HepG2 (cell line): ENCODE data around the gene COASY. TPM values are rescaled to one million over a fixed set of nuclear protein-coding genes. Genes with fewer than 3 reads are reported as not detected.

ENCODE experiments used
- DNMT3B ChIP-seq: conservative IDR thresholded peaks from 2 replicates; pipeline ENCODE4 v1.6.1; 2016; ENCODE audit warnings: missing biosample characterization, control low read depth
- DR1 ChIP-seq: sonication (generic); formaldehyde crosslinking; IDR thresholded peaks from 2 replicates; pipeline ENCODE4 v1.8.0; 2021; ENCODE audit warnings: mild to moderate bottlenecking, missing genetic modification reagents, inconsistent platforms
- FOXP1 ChIP-seq, 2 experiments: fragments of 450-650 bp in 1 of 2; IDR thresholded peaks; 2 replicates each; pipeline ENCODE4 v1.6.1; 2017 to 2018; ENCODE audit warnings: antibody characterized with exemption in 1 of 2
- HNRNPLL ChIP-seq: fragments of 200-400 bp; formaldehyde crosslinking; IDR thresholded peaks from 2 replicates; pipeline ENCODE4 v1.6.1; 2017; ENCODE audit warnings: mild to moderate bottlenecking, low read depth, low read length; ENCODE audit not compliant: poor library complexity, severe bottlenecking
- HOXA3 ChIP-seq: sonication (generic); formaldehyde crosslinking; IDR thresholded peaks from 2 replicates; pipeline ENCODE4 v1.5.0; 2020; ENCODE audit warnings: missing genetic modification reagents
- PITX1 ChIP-seq: sonication (generic); formaldehyde crosslinking; IDR thresholded peaks from 2 replicates; pipeline ENCODE4 v1.5.1; 2020; ENCODE audit warnings: mild to moderate bottlenecking, missing genetic modification reagents
- RFX1 ChIP-seq: fragments of 450-650 bp; IDR thresholded peaks from 2 replicates; pipeline ENCODE4 v1.6.1; 2017
- SAP130 ChIP-seq: IDR thresholded peaks from 2 replicates; pipeline ENCODE4 v1.6.1; 2016; ENCODE audit warnings: low read depth
- TCF12 ChIP-seq, 2 experiments: fragments of 450-650 bp in 1 of 2; sonication (generic) in 1 of 2; formaldehyde crosslinking in 1 of 2; IDR thresholded peaks; 2 replicates each; pipeline versions ENCODE4 v1.6.1 to v1.8.0; 2017 to 2022; ENCODE audit warnings: antibody characterized with exemption in 1 of 2, mild to moderate bottlenecking in 1 of 2, missing genetic modification reagents in 1 of 2, moderate library complexity in 1 of 2
- TGIF2 ChIP-seq: IDR thresholded peaks from 2 replicates; pipeline ENCODE4 v1.6.1; 2016; ENCODE audit warnings: control low read depth, missing compliant biosample characterization
- ZNF431 ChIP-seq: sonication (generic); formaldehyde crosslinking; IDR thresholded peaks from 2 replicates; pipeline ENCODE4 v1.9.0; 2022; ENCODE audit warnings: missing genetic modification reagents, low read depth, mild to moderate bottlenecking, borderline replicate concordance
- ZNF550 ChIP-seq: sonication (generic); formaldehyde crosslinking; IDR thresholded peaks from 2 replicates; pipeline ENCODE4 v1.4.0; 2020; ENCODE audit warnings: mild to moderate bottlenecking, missing genetic modification reagents, borderline replicate concordance
- ZNF563 ChIP-seq: sonication (generic); formaldehyde crosslinking; IDR thresholded peaks from 2 replicates; pipeline ENCODE4 v1.8.0; 2022; ENCODE audit warnings: mild to moderate bottlenecking, moderate library complexity, missing genetic modification reagents
- ZNF580 ChIP-seq: IDR thresholded peaks from 2 replicates; pipeline ENCODE4 v1.6.1; 2016; ENCODE audit warnings: low read depth, borderline replicate concordance
- ZNF616 ChIP-seq: sonication (generic); formaldehyde crosslinking; IDR thresholded peaks from 2 replicates; pipeline ENCODE4 v1.5.0; 2020; ENCODE audit warnings: low read depth, mild to moderate bottlenecking, missing genetic modification reagents
- ZNF720 ChIP-seq: sonication (generic); formaldehyde crosslinking; IDR thresholded peaks from 2 replicates; pipeline ENCODE4 v1.4.0; 2020; ENCODE audit warnings: missing genetic modification reagents
- ZNF775 ChIP-seq: sonication (generic); formaldehyde crosslinking; IDR thresholded peaks from 2 replicates; pipeline ENCODE4 v1.4.0; 2020; ENCODE audit warnings: missing genetic modification reagents, mild to moderate bottlenecking, moderate library complexity, borderline replicate concordance
- polyA plus RNA-seq, 8 experiments: library from polyadenylated mRNA; depleted of rRNA in 3 of 8; stranded (reverse) in 7 of 8; unstranded in 1 of 8; fragments of >200 nt; fragmentation: Illumina TruSeq in 4 of 8; extraction: Trizol in 4 of 8; gene quantifications; 2 replicates each; pipeline versions ENCODE4 v1.2.1 to v1.2.3, GENCODE V29; 2011 to 2016; ENCODE audit warnings: low read depth in 4 of 8, missing spikeins in 1 of 8, mixed read lengths in 1 of 8; ENCODE audit not compliant: insufficient read depth in 1 of 8
- total RNA-seq, 5 experiments: library from RNA; depleted of rRNA; stranded (reverse); fragments of >200 nt; fragmentation: Illumina TruSeq; extraction: Trizol; gene quantifications; 2 replicates each; pipeline ENCODE4 v1.2.3, GENCODE V29; 2016; ENCODE audit warnings: low read depth in 1 of 5
- TF ChIP-seq, protein P1 (sequence below): sonication (generic); formaldehyde crosslinking; IDR thresholded peaks from 2 replicates; pipeline ENCODE4 v1.5.0; 2020; ENCODE audit warnings: mild to moderate bottlenecking, missing genetic modification reagents, borderline replicate concordance
- TF ChIP-seq, protein P2 (sequence below): sonication (generic); formaldehyde crosslinking; IDR thresholded peaks from 2 replicates; pipeline ENCODE4 v1.5.0; 2020; ENCODE audit warnings: mild to moderate bottlenecking, missing genetic modification reagents
- TF ChIP-seq, protein P3 (sequence below): sonication (generic); formaldehyde crosslinking; IDR thresholded peaks from 2 replicates; pipeline ENCODE4 v1.5.1; 2020; ENCODE audit warnings: mild to moderate bottlenecking, missing genetic modification reagents, borderline replicate concordance
- TF ChIP-seq, protein P4 (sequence below): sonication (generic); formaldehyde crosslinking; IDR thresholded peaks from 2 replicates; pipeline ENCODE4 v1.4.0; 2020; ENCODE audit warnings: missing genetic modification reagents

The COASY gene
- total and polyA plus RNA-seq, 2 of the 13 experiments (the other 11 are each of a cell fraction or from before 2014, with no cell fraction given) = 90.7 to 125 TPM

DNA sequence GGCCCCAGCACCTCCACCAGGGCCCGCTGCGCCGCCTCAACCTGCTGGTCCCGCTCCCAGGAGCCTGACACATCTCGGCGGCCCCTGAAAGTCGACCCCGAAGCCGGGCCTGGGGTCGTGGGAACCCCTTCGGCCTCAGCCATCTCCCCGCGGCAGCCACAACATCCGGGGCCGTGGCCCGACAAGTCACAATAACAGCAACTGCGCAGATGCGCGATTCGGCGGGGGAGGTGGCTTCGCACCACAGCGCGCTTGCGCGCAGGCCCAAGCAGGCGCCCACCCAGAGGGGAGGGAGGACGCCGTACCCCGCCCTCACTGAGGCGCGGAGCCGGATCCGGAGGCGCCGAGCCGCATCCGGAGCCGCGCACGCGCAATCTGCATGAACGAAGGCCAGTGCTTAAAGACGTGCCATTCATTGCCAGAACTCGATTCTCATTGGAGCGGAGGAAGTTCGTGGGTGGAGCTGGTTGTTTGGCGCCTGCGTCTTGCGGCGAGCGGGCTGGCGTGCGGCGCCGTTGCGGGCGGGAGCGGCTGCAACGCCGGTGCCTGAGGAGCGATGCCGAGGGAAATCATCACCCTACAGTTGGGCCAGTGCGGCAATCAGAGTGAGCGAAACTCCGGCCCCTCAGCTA is 47.4 kb downstream of the COASY start, which contains the start of the genes RETREG3 and TUBG1 (continued):
- TF ChIP-seq, protein P1, sequence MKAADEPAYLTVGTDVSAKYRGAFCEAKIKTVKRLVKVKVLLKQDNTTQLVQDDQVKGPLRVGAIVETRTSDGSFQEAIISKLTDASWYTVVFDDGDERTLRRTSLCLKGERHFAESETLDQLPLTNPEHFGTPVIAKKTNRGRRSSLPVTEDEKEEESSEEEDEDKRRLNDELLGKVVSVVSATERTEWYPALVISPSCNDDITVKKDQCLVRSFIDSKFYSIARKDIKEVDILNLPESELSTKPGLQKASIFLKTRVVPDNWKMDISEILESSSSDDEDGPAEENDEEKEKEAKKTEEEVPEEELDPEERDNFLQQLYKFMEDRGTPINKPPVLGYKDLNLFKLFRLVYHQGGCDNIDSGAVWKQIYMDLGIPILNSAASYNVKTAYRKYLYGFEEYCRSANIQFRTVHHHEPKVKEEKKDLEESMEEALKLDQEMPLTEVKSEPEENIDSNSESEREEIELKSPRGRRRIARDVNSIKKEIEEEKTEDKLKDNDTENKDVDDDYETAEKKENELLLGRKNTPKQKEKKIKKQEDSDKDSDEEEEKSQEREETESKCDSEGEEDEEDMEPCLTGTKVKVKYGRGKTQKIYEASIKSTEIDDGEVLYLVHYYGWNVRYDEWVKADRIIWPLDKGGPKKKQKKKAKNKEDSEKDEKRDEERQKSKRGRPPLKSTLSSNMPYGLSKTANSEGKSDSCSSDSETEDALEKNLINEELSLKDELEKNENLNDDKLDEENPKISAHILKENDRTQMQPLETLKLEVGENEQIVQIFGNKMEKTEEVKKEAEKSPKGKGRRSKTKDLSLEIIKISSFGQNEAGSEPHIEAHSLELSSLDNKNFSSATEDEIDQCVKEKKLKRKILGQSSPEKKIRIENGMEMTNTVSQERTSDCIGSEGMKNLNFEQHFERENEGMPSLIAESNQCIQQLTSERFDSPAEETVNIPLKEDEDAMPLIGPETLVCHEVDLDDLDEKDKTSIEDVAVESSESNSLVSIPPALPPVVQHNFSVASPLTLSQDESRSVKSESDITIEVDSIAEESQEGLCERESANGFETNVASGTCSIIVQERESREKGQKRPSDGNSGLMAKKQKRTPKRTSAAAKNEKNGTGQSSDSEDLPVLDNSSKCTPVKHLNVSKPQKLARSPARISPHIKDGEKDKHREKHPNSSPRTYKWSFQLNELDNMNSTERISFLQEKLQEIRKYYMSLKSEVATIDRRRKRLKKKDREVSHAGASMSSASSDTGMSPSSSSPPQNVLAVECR = peak; percentile 85; the same call in 1 of the 2 replicates
- TF ChIP-seq TGIF2 (CRISPR knock-in tag) = peak; percentile 87; the same call in 1 of the 2 replicates
- TF ChIP-seq RFX1 = no peak
- TF ChIP-seq, protein P2, sequence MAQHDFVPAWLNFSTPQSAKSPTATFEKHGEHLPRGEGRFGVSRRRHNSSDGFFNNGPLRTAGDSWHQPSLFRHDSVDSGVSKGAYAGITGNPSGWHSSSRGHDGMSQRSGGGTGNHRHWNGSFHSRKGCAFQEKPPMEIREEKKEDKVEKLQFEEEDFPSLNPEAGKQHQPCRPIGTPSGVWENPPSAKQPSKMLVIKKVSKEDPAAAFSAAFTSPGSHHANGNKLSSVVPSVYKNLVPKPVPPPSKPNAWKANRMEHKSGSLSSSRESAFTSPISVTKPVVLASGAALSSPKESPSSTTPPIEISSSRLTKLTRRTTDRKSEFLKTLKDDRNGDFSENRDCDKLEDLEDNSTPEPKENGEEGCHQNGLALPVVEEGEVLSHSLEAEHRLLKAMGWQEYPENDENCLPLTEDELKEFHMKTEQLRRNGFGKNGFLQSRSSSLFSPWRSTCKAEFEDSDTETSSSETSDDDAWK = no peak
- TF ChIP-seq, protein P3, sequence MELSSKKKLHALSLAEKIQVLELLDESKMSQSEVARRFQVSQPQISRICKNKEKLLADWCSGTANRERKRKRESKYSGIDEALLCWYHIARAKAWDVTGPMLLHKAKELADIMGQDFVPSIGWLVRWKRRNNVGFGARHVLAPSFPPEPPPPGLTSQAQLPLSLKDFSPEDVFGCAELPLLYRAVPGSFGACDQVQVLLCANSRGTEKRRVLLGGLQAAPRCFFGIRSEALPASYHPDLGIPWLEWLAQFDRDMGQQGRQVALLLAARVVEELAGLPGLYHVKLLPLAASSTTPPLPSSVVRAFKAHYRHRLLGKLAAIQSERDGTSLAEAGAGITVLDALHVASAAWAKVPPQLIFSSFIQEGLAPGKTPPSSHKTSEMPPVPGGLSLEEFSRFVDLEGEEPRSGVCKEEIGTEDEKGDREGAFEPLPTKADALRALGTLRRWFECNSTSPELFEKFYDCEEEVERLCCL (CRISPR knock-in tag) = 0 out of 2 replicates have a peak, but pooled peaks have one; percentile 44
- no peak for TF ChIP-seq ZNF550 (CRISPR knock-in tag)
- 0 out of 2 replicates have a peak, but pooled peaks have one; percentile 78 for TF ChIP-seq ZNF563 (CRISPR knock-in tag)
- no peak; the same call in 1 of the 2 replicates for TF ChIP-seq ZNF616 (CRISPR knock-in tag)
- TF ChIP-seq HNRNPLL = peak; percentile 95
- no peak for TF ChIP-seq ZNF775
- peak; percentile 93; the same call in 1 of the 2 replicates for TF ChIP-seq ZNF431 (CRISPR knock-in tag)
- peak; percentile 84 for TF ChIP-seq ZNF580 (CRISPR knock-in tag)
- peak; percentile 86 for TF ChIP-seq DR1
- no peak for TF ChIP-seq ZNF720 (CRISPR knock-in tag)
- TF ChIP-seq DNMT3B = no peak; the same call in 1 of the 2 replicates
- peak; percentile 60; the same call in 1 of the 2 replicates for TF ChIP-seq HOXA3 (CRISPR knock-in tag)
- peak; percentile 89 for TF ChIP-seq SAP130 (CRISPR knock-in tag)
- peak; percentile 74 for TF ChIP-seq PITX1 (CRISPR knock-in tag)
- TF ChIP-seq, protein P4, sequence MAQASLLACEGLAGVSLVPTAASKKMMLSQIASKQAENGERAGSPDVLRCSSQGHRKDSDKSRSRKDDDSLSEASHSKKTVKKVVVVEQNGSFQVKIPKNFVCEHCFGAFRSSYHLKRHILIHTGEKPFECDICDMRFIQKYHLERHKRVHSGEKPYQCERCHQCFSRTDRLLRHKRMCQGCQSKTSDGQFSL (CRISPR knock-in tag) = peak; percentile 70
- no peak for TF ChIP-seq FOXP1 (IDR thresholded peaks at IDR 0.05)
- no peak for TF ChIP-seq FOXP1 (CRISPR knock-in tag; IDR thresholded peaks at IDR 0.05)
- TF ChIP-seq TCF12 (IDR thresholded peaks at IDR 0.05) = no peak
- TF ChIP-seq TCF12 (CRISPR knock-in tag; IDR thresholded peaks at IDR 0.05) = no peak
